ENCODE data around the gene ZNF880.

GRCh38 chr19:52322429-52322828, 47.3 kb upstream of the ZNF880 start:
- no peak for TF ChIP-seq CTCF (conservative IDR thresholded peaks at IDR 0.05; ENCODE audit: low read depth, low read length)
- no peak for TF ChIP-seq EZH2phosphoT487 (IDR thresholded peaks at IDR 0.05; ENCODE audit: borderline replicate concordance, low read length)

All from PC-3 (cell line).